ENCODE results near the gene IL4I1.

IL4I1 gene

DNA sequence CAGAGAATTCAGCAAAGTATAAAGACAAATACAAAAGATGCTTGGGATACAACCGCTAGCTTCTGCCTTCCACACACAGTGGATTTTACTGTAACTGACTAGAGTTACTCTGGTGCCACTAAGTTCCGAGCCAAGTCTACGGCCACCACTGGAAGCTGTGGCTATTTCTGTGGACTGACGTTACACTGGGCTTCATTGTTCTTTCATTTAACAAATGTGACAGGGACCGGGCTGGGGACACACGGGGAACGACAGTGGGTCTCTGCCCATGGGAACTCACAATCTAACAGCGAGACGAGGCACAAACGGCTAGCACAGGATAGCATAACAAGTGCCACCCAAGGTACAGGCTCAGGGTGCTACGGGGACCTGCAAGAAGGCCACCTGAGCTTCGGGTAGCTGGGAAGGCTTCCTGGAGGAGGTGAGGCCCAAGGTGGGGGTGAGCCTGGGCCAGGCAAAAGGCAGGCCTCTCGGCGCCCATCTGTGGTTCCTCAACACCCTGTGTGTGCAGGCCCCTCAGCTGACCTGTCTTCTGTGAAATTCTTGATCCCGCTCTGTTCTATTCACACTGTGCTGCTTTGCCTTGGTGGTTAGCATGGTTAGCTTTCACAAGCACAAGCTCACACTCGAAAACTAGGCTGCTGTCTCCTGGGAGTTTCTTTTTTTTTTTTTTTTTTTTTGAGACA lies 10.3 kb upstream of the IL4I1 start:
- no peak overlapping the region for H3K4me3 ChIP-seq (ENCODE audit: low read length)
- TF ChIP-seq CTCF (conservative IDR thresholded peaks at IDR 0.05; ENCODE audit: low read depth, low read length): no peak
- DNase-seq (ENCODE audit: low read depth): no peak

DNA sequence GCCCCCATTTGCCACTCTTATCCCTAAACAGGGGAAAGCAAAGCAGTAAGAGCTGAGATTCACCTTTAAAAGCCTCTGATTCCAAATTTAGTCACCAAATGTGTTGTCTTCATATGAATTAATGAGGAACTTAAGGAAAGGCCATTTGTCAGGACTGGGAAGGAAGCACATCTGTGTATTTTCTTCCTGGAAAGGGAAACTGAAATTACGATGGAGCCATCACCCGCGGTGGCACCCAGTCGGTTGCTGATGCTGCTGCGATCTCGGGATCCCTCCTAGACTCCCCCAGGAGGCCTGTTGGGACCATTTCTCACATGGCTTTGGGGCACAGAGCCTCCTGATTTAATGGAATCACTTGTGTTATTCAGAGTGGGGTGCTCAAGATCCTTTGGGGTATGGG lies 7.4 kb upstream of the IL4I1 start:
- DNase-seq (ENCODE audit: low read depth): no peak
- H3K4me3 ChIP-seq (ENCODE audit: low read length): no peak overlapping the region
- no peak for TF ChIP-seq CTCF (conservative IDR thresholded peaks at IDR 0.05; ENCODE audit: low read depth, low read length)

DNA sequence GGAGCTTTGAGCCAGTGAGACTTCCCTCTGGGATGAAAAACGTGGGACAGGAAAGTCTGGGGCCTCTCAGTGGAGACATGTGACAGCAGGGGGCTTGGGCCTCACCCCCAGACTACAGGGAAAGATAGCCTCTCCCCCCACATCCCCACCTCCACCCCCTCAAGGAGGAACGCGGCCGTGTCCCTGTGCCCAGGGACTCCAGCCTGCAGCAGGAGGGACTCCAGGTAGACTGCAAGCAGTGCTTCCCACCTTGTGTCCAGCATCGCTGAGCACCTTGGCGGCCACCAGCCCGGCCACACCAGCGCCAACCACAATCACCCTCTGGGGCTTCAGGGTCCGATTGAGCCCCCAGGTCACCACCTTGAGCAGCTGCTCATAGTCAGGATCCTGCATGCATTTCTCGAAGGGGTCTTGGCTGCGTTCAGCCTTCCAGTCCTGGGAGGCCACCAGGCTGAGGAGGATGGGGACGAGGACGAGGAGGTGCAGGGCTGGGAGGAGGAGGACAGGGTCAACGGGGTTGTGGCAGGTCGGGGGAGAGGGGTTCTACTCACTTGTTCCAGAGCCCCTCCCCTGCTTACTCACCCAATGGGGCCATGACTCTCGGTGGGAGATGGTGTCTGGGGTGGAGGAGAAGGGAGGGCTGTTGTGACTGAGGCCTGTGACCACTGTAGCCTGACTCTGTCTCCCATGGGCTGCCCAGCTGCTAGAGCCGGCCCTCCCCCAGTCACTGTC lies 955 bp downstream of the IL4I1 start:
- H3K4me3 ChIP-seq (ENCODE audit: low read length): no peak overlapping the region
- no peak for DNase-seq (ENCODE audit: low read depth)
- TF ChIP-seq CTCF (conservative IDR thresholded peaks at IDR 0.05; ENCODE audit: low read depth, low read length): no peak

GRCh38 chr19:49894879-49895565 lies 1.7 kb downstream of the IL4I1 start:
- DNase-seq (ENCODE audit: low read depth): no peak
- no peak overlapping the region for H3K4me3 ChIP-seq (ENCODE audit: low read length)
- no peak for TF ChIP-seq CTCF (conservative IDR thresholded peaks at IDR 0.05; ENCODE audit: low read depth, low read length)

DNA sequence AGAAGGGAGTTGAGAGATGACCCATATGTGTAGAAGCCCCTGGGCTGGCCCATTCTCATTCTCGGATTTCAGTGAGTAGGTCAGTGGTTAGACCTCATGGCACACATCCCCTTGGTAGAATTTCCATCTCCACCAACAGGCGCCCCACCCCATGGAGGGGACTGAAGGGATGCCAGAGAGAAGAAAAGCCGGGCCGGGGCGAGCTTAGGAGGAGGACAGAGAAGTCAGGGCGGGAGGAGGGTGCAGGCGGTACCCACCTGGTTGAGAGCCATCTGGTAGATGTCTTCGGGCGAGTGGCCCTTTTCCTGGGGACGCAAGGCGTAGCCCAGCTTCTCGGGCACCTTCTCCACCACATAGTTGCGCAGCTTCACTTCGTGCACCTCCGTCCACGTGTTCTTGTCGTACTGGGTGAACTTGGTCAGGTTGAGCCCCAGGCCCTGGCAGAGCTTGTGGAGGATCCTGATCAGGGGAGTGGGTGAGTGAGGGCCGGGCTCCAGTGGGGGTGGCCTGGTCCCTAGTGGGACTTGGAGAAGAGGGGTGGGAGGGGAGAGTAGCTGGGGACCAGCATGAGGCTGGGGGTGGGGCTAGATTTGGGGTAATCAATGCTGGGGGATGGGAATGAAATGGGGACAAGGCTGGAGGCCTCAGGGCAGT lies 2.5 kb downstream of the IL4I1 start:
- no peak for TF ChIP-seq CTCF (conservative IDR thresholded peaks at IDR 0.05; ENCODE audit: low read depth, low read length)
- no peak overlapping the region for H3K4me3 ChIP-seq (ENCODE audit: low read length)
- DNase-seq (ENCODE audit: low read depth): no peak

- no peak overlapping the region for H3K4me3 ChIP-seq (ENCODE audit: low read length)
- TF ChIP-seq CTCF (conservative IDR thresholded peaks at IDR 0.05; ENCODE audit: low read depth, low read length): no peak
- DNase-seq (ENCODE audit: low read depth): no peak
Measured at GRCh38 chr19:49892716-49893115, 4.0 kb downstream of the IL4I1 start.
